GM21786 (cell line): ENCODE results near the gene CASTOR1.

Experiments
- ATAC-seq: cut with Tn5 transposase; IDR thresholded peaks from one replicate; pipeline ENCODE4 v1.9.1; 2021; ENCODE audit not compliant: unreplicated experiment

Gene CASTOR1

DNA sequence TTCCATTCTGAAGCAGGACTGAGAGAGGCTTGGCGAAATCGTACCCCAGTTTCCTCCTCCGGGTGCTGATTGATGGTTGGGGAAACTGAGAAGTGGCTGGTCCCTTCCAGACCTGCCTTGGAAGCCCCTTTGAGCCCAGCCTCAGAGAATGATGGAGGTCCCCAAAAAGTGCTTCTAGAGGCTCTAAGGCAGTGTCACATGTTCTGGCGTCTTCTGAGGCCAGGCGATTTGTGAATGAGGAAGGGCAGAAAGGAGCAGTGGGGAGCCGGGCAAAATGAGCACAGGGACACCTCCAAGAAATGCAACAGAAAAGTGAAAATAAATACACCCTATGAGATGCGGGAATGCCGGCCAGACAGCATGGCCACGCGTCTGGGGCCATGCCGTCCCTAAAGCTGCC is 41.7 kb downstream of the CASTOR1 start:
- no peak for ATAC-seq

GRCh38 chr22:30246814-30247376 is 42.4 kb downstream of the CASTOR1 start:
- no peak for ATAC-seq

- ATAC-seq = no peak
These were observed 43.1 kb downstream of the CASTOR1 start, which contains the start of gene LIF for GRCh38 chr22:30245985-30246813. TSS of gene LIF (minus strand) at chr22:30246759. CDS start at chr22:30246695, 64 bp downstream.

- ATAC-seq = no peak
These were observed 43.9 kb downstream of the CASTOR1 start for GRCh38 chr22:30245181-30245984.

GRCh38 chr22:30244641-30245040 is 44.7 kb downstream of the CASTOR1 start:
- ATAC-seq = no peak

DNA sequence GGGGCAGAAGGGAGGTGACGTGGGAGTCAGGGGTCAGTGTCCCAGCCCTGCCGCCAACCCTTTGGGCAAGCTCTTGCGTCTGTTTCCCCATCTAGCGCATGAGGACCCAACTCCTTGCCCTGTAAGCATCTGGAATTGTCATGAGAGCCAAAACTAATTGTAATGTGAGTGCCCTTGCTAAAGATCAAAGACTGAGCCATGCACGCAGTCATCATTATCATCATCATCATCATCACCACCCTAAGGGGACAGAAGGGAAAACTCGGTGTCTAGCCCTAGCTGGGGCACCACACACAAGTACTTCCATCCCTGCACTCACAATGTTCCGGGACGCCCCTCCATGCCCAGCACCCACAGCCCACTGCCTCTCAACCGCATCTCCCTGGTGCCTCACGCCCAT is 45.2 kb downstream of the CASTOR1 start:
- no peak for ATAC-seq

- ATAC-seq = no peak
These were observed 45.6 kb downstream of the CASTOR1 start for GRCh38 chr22:30243661-30244060.

- ATAC-seq = no peak
These were observed 47.5 kb downstream of the CASTOR1 start for GRCh38 chr22:30241576-30242371.

DNA sequence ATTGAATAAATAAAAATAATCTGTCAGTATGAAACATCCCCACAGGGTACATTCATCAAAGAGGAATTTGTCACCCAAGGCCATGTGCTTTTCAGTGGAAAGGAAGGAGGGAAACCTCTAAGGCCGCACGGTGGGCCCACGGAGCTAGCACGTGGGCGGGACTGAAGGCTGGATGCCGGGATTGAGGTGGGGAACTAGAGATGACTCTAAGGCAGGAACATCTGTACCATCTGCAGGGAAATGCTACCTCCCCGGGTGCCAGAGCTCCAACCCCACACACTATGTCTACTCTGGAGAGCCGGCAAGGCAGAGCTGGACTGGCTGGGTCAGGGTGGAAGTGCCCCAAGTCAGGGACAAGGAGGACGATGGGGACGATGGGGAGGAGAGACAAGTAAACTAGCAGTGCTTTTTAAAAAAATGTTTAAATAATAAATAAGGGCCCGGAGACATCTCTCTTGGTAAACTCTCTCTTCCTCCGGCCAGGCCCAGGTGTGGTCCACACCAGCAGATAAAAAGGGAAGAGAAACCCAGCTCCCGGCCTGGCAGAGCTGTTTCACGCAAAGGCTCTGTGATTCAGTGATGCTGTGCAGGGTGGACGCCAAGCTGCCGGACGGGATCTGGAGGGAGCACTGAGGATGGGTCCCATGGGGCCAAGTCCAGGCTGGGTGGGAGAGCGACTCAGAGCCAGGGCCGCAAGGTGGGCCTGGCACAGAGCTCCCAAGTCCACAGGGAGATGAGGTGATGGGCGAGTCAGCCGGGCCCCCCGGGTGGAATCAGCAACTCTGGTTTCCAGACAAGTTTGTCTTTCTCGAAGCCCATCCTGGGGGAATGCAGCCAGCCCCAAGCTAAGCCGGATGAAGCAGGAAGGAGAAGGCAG is 48.5 kb downstream of the CASTOR1 start:
- ATAC-seq = no peak

- no peak for ATAC-seq
These were observed 49.6 kb downstream of the CASTOR1 start for GRCh38 chr22:30239488-30240405.

DNA sequence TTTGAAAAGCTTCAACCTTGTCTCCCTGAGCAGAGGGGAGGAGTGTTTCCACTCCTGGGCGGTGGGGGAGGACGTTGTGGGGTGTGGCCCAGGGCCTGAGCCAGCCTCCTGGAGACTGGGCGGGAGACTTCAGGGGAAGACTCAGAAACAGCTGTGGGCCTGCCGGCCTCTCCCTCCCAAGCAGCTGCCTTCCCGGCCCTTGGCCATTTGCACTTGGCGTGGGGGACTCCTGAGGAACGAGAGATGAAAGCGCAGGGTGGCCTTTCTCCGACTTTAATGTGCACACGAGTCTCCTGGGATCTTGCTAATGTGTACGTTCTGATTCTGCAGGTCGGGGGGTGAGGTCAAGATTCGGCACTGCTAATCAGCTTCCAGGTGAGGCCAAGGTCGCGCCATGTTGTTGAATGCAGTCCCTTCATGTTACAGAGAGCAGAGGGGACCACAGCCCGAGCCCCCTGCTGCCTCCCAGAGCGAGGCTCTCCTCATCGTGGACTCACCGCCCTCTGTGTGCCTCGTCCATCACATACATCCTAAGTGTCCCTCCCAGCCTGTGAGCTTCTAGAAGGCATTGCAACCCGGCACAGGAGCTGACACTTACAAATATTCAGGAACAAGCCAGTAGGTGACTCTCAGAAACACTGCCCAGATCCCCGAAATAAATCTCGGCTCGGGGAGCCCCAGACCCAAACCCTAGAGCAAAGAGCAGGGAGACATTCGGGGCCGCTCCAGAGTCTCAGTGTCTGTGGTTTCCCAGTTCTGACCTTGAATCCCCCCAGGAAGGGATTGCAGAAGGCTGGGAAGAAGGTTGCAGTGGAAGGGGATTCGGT is 50.4 kb downstream of the CASTOR1 start:
- no peak for ATAC-seq

GRCh38 chr22:30238136-30238535 is 51.2 kb downstream of the CASTOR1 start:
- ATAC-seq = no peak

GRCh38 chr22:30236875-30237274 is 52.4 kb downstream of the CASTOR1 start:
- no peak for ATAC-seq

DNA sequence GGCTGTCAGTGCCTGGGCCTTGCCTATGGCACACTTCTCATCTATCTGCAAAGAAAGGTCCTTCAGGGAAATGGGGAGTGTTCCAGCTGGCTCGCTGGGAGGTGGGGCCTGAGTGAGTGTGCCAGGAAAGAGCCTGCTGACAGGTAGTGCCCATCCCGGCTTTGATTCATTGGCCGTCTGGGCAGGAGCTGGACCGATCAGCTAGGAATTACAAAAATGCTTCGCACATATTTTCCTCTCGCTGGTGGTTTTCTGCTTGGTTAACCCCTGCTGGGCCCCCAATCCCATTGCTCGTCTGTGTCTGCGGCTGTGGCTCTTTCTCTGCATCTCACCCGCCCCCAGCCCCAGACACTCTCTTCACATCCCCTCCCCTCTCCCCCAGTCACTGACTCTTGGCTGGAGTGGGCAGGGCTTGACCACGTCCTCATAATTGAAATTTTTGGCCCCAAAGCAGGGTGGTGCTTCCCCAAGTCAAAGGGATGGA is 53.6 kb downstream of the CASTOR1 start:
- no peak for ATAC-seq
